Measurements from ENCODE around the gene EXOC2.

EXOC2 gene

DNA sequence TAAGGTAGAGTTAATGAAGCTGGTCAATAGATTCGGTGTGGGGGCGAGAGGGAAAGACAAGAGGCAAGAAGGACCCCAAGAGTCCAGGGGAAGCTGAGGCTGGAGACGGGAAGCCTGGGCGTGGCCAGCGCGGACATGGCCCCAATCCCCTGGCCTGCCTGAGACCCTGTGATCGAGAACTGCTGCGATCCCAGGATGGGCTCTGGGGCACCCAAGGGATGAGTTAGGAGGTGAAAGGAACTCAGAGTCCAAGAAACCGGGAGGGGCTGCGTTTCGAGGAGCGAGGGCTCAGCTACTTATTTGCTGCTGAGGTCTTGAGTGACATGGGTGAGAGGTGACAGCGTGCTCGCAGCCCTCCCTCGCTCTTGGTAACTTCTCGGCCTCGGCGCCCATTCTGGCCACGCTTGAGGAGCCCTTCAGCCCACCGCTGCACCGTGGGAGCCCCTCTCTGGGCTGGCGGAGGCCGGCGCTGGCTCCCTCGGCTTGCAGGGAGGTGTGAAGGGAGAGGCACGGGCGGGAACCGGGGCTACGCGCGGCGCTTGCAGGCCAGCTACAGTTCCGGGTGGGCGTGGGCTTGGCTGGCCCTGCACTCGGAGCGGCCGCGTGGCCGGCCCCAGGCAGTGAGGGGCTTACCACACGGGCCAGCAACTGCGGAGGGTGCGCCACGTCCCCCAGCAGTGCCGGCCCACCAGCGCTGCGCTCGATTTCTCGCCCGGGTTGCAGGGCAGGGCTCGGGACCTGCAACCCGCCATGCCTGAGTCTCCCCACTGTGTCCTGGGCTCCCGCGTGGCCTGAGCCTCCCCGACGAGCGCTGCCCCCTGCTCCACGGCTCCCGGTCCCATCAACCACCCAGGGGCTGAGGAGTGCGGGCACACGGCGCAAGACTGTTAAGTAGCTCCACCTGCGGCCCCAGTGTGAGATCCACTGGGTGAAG is 243.2 kb downstream of the EXOC2 start:
- Histone ChIP-seq H3K4me1 (ENCODE audit: insufficient read depth, poor library complexity, severe bottlenecking) (no peaks in the 10 kb centered on the region), H3K27me3 (ENCODE audit: insufficient read depth, poor library complexity, severe bottlenecking) (peaks cover 9% of the 10 kb centered on the region), H3K9me3 (ENCODE audit: severe bottlenecking) (no peaks in the 10 kb centered on the region), H3K36me3 (ENCODE audit: low read depth) (no peaks in the 10 kb centered on the region), H3K4me3 (ENCODE audit: severe bottlenecking) (no peak overlapping the region), H3K27ac (ENCODE audit: poor library complexity, severe bottlenecking) (no peak overlapping the region)
- ATAC-seq (ENCODE audit: low read depth) (no peak), DNase-seq (ENCODE audit: low spot score) (no peak)
- TF ChIP-seq, protein P1, sequence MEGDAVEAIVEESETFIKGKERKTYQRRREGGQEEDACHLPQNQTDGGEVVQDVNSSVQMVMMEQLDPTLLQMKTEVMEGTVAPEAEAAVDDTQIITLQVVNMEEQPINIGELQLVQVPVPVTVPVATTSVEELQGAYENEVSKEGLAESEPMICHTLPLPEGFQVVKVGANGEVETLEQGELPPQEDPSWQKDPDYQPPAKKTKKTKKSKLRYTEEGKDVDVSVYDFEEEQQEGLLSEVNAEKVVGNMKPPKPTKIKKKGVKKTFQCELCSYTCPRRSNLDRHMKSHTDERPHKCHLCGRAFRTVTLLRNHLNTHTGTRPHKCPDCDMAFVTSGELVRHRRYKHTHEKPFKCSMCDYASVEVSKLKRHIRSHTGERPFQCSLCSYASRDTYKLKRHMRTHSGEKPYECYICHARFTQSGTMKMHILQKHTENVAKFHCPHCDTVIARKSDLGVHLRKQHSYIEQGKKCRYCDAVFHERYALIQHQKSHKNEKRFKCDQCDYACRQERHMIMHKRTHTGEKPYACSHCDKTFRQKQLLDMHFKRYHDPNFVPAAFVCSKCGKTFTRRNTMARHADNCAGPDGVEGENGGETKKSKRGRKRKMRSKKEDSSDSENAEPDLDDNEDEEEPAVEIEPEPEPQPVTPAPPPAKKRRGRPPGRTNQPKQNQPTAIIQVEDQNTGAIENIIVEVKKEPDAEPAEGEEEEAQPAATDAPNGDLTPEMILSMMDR (IDR thresholded peaks at IDR 0.05; ENCODE audit: poor library complexity, severe bottlenecking) = no peak

DNA sequence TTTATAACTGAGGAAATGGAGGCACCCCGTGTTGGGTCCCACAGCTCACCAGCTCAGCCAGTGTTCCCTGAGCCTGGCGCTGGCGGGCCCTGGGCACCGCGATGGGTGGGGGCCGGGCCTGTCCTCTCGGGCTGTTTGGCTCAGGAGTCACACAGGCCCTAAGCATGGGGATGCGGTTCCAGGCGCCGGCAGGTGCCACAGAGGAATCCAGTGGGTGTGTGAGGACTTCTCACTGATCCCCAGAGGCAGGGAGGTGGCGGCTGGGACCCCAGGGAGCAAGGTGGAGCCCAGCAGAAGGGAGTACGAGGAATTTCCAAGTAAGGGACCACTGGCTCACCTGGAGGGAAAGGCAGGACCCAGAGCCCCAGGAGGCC is 243.9 kb downstream of the EXOC2 start:
- Histone ChIP-seq H3K27me3 (ENCODE audit: insufficient read depth, poor library complexity, severe bottlenecking) (peaks cover 9% of the 10 kb centered on the region), H3K27ac (ENCODE audit: poor library complexity, severe bottlenecking) (no peak overlapping the region), H3K36me3 (ENCODE audit: low read depth) (no peaks in the 10 kb centered on the region), H3K9me3 (ENCODE audit: severe bottlenecking) (no peaks in the 10 kb centered on the region), H3K4me3 (ENCODE audit: severe bottlenecking) (no peak overlapping the region), H3K4me1 (ENCODE audit: insufficient read depth, poor library complexity, severe bottlenecking) (no peaks in the 10 kb centered on the region)
- no peak for DNase-seq (ENCODE audit: low spot score)
- TF ChIP-seq, protein P1 (IDR thresholded peaks at IDR 0.05; ENCODE audit: poor library complexity, severe bottlenecking) = no peak
- no peak for ATAC-seq (ENCODE audit: low read depth)

DNA sequence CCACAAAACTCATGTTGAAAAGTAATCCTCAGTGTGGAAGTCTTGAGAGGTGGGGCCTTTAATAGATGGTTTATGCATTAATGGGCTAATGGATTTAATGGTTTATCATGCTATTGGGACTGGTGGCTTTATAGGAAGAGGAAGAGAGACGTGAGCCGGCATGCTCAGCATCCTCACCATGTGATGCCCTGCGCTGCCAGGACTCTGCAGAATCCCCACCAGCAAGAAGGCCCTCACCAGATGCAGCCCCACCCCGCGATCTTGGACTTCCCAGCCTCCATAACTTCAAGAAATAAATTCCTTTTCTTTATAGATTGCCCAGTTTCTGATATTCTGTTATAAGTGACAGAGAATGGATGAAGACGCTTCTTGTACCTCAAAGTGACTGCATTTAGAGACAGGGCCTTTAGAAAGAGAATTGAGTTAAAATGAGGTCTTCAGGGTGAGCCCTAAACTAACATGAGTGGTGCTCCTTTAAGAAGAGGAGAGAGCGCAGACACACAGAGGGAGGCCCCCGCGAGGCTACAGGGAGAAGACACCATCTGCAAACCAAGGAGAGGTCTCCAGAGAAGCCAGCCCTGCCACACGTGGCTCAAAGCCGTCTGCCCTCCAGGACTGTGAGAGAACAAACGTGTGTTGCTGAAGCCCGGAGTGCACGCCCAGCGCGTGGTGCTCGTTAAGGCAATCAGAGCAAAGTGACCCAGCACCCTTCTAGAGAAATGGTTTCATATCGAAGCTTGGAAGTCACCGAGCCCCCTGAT is 244.5 kb downstream of the EXOC2 start:
- no peaks in the 10 kb centered on the region for H3K36me3 ChIP-seq (ENCODE audit: low read depth)
- no peak overlapping the region for H3K27ac ChIP-seq (ENCODE audit: poor library complexity, severe bottlenecking)
- TF ChIP-seq, protein P1 (IDR thresholded peaks at IDR 0.05; ENCODE audit: poor library complexity, severe bottlenecking) = no peak
- H3K4me3 ChIP-seq (ENCODE audit: severe bottlenecking) = no peak overlapping the region
- no peak for DNase-seq (ENCODE audit: low spot score)
- no peaks in the 10 kb centered on the region for H3K9me3 ChIP-seq (ENCODE audit: severe bottlenecking)
- ATAC-seq (ENCODE audit: low read depth) = no peak
- peaks cover 6% of the 10 kb centered on the region for H3K27me3 ChIP-seq (ENCODE audit: insufficient read depth, poor library complexity, severe bottlenecking)
- no peaks in the 10 kb centered on the region for H3K4me1 ChIP-seq (ENCODE audit: insufficient read depth, poor library complexity, severe bottlenecking)

DNA sequence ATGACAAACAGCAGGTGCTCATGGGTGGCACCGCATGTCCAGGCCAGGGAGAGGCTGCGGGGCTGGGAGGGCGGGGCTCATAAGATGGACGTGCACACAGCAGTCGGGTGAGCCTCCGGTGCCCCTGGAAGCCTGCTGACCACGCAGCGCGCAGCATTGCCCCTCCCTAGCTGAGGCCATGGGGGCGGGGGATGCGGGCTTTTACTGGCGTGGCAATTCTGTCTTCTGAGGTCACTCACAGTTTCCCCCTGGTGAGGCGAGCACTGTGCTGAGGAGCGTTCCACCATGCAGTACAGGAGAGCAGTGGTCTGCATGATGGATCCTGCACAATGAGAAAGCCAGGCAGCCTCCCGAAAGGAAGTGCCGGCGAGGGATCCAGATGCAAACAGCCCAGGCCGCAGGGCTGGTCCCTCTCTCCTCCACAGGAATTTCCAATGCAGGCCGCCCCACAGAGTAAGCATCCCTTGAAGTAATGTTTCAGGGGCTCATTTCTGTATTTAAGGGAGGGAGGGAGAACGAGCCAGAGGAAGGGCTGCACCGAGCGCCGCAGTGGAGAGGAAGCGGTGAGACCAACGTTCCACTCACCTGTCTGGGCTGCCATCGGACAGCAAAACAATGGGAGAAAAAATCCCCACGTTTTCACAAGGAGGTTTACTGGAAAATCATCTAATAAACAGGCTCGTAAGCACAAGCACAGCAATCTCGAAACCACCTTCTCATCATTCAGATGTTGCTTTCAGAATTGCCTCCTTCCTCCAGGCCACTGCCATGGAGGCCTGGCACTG is 245.4 kb downstream of the EXOC2 start:
- TF ChIP-seq, protein P1 (IDR thresholded peaks at IDR 0.05; ENCODE audit: poor library complexity, severe bottlenecking) = no peak
- no peak for ATAC-seq (ENCODE audit: low read depth)

More for the DNA sequence above, 245.4 kb downstream of the EXOC2 start:
- Histone ChIP-seq H3K27ac (ENCODE audit: poor library complexity, severe bottlenecking) (no peak overlapping the region), H3K4me3 (ENCODE audit: severe bottlenecking) (no peak overlapping the region), H3K9me3 (ENCODE audit: severe bottlenecking) (no peaks in the 10 kb centered on the region), H3K4me1 (ENCODE audit: insufficient read depth, poor library complexity, severe bottlenecking) (no peaks in the 10 kb centered on the region), H3K36me3 (ENCODE audit: low read depth) (no peaks in the 10 kb centered on the region), H3K27me3 (ENCODE audit: insufficient read depth, poor library complexity, severe bottlenecking) (no peaks in the 10 kb centered on the region)
- no peak for DNase-seq (ENCODE audit: low spot score)

Measured in RWPE2 (cell line).